Right atrium auricular region (tissue), 2 donors: ENCODE measurements around the gene HYKK. TPM values are rescaled to one million over a fixed set of nuclear protein-coding genes. Genes with fewer than 3 reads are reported as not detected.
"Not testable (repeated sequence)": the region's sequence is repeated elsewhere in the genome, so short reads cannot be mapped to it uniquely, and the experiment has no call there.

Experiments
- DNase-seq: peaks from one replicate; pipeline ENCODE4 v3.0.0-alpha.2; 2019; ENCODE audit warnings: low spot score
- H3K27ac ChIP-seq, 2 donors: fragments of 200-600 bp; sonication (generic); 1 replicate in 1 of 2; 2 replicates in 1 of 2; pipeline ENCODE4 v1.5.1; 2016 to 2019
- H3K27me3 ChIP-seq, 2 donors: fragments of 200-600 bp; sonication (generic); one replicate each; pipeline versions ENCODE4 v1.5.1 to v1.6.0; 2017 to 2019
- H3K36me3 ChIP-seq: fragments of 200-600 bp; sonication (generic); one replicate; pipeline ENCODE4 v1.5.1; 2016
- H3K4me1 ChIP-seq, 2 donors: fragments of 200-600 bp; sonication (generic); one replicate each; pipeline versions ENCODE4 v1.5.1 to v1.6.0; 2017 to 2019
- H3K4me3 ChIP-seq, 2 donors: fragments of 200-600 bp; sonication (generic); 1 replicate in 1 of 2; 2 replicates in 1 of 2; pipeline ENCODE4 v1.5.1; 2017 to 2019; ENCODE audit warnings: mild to moderate bottlenecking in 1 of 2, moderate library complexity in 1 of 2
- H3K9me3 ChIP-seq, 2 donors: fragments of 200-600 bp; sonication (generic); one replicate each; pipeline ENCODE4 v1.5.1; 2019
- CTCF ChIP-seq, 2 donors: fragments of 200-600 bp; sonication (generic); IDR thresholded peaks; one replicate each; pipeline ENCODE4 v1.5.1; 2019; ENCODE audit warnings: antibody characterized with exemption in 2 of 2
- total RNA-seq, 2 donors: library from RNA; depleted of rRNA; stranded (reverse); fragments of >200 nt; gene quantifications; one replicate each; pipeline ENCODE4 v1.1.0, GENCODE V29; 2016

The HYKK gene
- total RNA-seq, 2 donors from 2014 or later: 6.1 to 12.5 TPM

- H3K9me3 ChIP-seq: no peaks in the 10 kb centered on the region
- peaks cover 0 to 9% of the 10 kb centered on the region in 2 donors for H3K4me1 ChIP-seq
- H3K36me3 ChIP-seq: no peaks in the 10 kb centered on the region
- peak overlapping the region; percentile 70 to 86 for H3K4me3 ChIP-seq
- H3K27me3 ChIP-seq: no peaks in the 10 kb centered on the region
- TF ChIP-seq CTCF (IDR thresholded peaks at IDR 0.05): no peak
- no peak for DNase-seq
- H3K27ac ChIP-seq: no peak overlapping the region
Observed at GRCh38 chr15:78508272-78508671, 895 bp downstream of the HYKK start.

- TF ChIP-seq CTCF (IDR thresholded peaks at IDR 0.05): no peak
- peaks cover 0 to 9% of the 10 kb centered on the region in 2 donors for H3K4me1 ChIP-seq
- no peak overlapping the region for H3K4me3 ChIP-seq
- no peaks in the 10 kb centered on the region for H3K9me3 ChIP-seq
- no peaks in the 10 kb centered on the region for H3K36me3 ChIP-seq
- no peak overlapping the region for H3K27ac ChIP-seq
- no peaks in the 10 kb centered on the region for H3K27me3 ChIP-seq
- DNase-seq: no peak
Observed at GRCh38 chr15:78509726-78510312, 2.4 kb downstream of the HYKK start.

- not testable (repeated sequence) for H3K9me3 ChIP-seq, DNase-seq
Observed at GRCh38 chr15:78520035-78520434, 12.7 kb downstream of the HYKK start.

GRCh38 chr15:78524230-78524629 lies 16.9 kb downstream of the HYKK start:
- Histone ChIP-seq H3K27me3 (no peaks in the 10 kb centered on the region), H3K27ac (no peak overlapping the region), H3K4me1 (no peaks in the 10 kb centered on the region), H3K4me3 (no peak overlapping the region), H3K36me3 (no peaks in the 10 kb centered on the region), H3K9me3 (no peaks in the 10 kb centered on the region)
- TF ChIP-seq CTCF (IDR thresholded peaks at IDR 0.05): no peak
- no peak for DNase-seq

More at GRCh38 chr15:78520035-78520434, 12.7 kb downstream of the HYKK start:
- H3K36me3 ChIP-seq, H3K4me1 ChIP-seq, H3K4me3 ChIP-seq, H3K27me3 ChIP-seq, H3K27ac ChIP-seq: not testable (repeated sequence)

- H3K27me3 ChIP-seq: no peaks in the 10 kb centered on the region
- no peak overlapping the region for H3K27ac ChIP-seq
- no peak for TF ChIP-seq CTCF (IDR thresholded peaks at IDR 0.05)
- DNase-seq: no peak
- no peaks in the 10 kb centered on the region for H3K36me3 ChIP-seq
- no peak overlapping the region for H3K4me3 ChIP-seq
- no peaks in the 10 kb centered on the region for H3K9me3 ChIP-seq
- H3K4me1 ChIP-seq: no peaks in the 10 kb centered on the region
Observed at GRCh38 chr15:78527325-78527724, 19.9 kb downstream of the HYKK start.

- no peaks in the 10 kb centered on the region for H3K9me3 ChIP-seq
- H3K27ac ChIP-seq: no peak overlapping the region
- H3K36me3 ChIP-seq: no peaks in the 10 kb centered on the region
- H3K4me3 ChIP-seq: no peak overlapping the region
- no peak for TF ChIP-seq CTCF (IDR thresholded peaks at IDR 0.05)
- no peaks in the 10 kb centered on the region for H3K4me1 ChIP-seq
- DNase-seq: no peak
- H3K27me3 ChIP-seq: no peaks in the 10 kb centered on the region
Observed at GRCh38 chr15:78533331-78533730, 26.0 kb downstream of the HYKK start.
